Effector CD8-positive, alpha-beta T cell (primary cell): ENCODE measurements around the gene ERP29.
A peak's percentile ranks its signal among the peaks of the same experiment; 100 is the strongest.
"Not testable (repeated sequence)": the region's sequence is repeated elsewhere in the genome, so short reads cannot be mapped to it uniquely, and the experiment has no call there.

ENCODE experiments used
- DNase-seq: peaks from one replicate; lab custom pipeline; 2025; lab: John Stamatoyannopoulos, UW
- total RNA-seq, 4 experiments: gene quantifications; one replicate each; lab custom pipeline; 2026; lab: John Stamatoyannopoulos, UW

Gene ERP29
- 154 to 236 (median 181) reads per million in 4 experiments for total RNA-seq

DNA sequence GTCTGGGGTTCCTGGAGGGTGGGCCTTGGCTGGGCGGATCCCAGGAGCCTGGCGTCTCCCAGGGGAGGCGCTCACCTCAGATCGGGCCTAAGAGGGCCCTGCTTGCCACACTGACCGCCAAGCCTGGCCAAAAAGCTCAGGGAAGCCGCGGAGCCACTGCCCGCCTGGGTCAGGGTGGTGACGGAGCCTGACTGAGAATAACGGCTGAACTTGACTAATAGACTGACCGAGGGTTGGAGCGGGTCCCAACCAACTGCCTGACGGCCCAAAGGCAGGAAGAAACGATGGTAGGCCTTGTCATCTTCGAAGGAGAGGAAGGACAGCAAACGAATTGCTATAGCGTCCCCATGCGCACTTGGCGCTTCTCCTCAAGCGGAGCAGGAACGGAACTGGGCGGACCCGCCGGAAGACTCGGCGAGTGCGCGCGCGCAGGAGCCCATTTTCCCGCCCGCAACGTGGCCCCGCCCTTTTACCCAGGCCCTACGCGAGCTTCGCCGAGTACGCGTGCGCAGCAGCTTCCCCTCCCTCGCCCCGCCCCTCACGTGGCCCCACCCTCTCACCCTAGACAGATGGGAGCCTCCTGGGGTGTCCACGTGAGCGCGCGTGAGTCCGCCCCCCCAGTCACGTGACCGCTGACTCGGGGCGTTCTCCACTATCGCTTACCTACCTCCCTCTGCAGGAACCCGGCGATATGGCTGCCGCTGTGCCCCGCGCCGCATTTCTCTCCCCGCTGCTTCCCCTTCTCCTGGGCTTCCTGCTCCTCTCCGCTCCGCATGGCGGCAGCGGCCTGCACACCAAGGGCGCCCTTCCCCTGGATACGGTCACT lies at the start of gene ERP29, which contains the start of gene TMEM116:
Gene ERP29, plus strand, starts transcription at position 652 of the 826 bp plus-strand sequence. Its CDS starts 40 bp downstream, at position 692.
Gene TMEM116, minus strand, starts transcription at position 391 of the 826 bp plus-strand sequence. CDS start 7,895 bp downstream, outside the sequence.
- peak; percentile 100 for DNase-seq

DNA sequence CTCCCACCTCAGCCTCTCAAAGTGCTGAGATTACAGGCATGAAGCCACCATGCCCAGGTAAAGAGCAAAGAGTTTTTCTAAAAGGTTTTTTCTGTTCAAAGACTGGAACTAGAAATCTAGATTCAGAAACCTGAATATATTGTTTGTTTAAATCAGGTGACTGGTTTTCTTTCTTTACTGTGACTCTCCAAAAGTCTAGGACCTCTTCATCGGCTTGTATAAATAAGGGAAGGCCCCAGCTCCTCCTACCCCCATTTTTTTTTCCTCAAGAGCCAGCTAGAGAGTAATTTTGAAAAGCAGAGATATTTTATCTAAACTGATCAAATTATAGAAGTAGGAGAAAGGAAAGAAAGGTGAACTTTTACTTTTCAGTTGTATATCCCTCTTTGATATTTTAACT lies 48.3 kb upstream of the ERP29 start:
- DNase-seq: no peak

DNA sequence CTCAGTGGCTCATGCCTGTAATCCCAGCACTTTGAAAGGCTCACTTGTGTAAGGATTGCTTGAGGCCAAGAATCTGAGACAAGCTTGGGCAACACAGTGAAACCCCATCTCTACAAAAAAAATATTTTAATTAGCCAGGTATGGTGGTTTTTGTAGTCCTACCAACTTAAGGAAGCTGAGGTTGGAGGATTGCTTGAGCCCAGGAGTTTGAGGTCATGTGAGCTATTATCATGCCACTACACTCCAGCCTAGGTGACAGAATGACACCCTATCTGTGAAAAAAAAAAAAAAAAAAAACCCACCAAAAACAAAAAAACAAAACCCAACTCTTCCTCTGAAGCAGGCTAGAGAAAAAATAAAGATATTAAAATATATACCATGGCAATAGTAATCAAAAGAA lies 41.4 kb upstream of the ERP29 start:
- no peak for DNase-seq

DNA sequence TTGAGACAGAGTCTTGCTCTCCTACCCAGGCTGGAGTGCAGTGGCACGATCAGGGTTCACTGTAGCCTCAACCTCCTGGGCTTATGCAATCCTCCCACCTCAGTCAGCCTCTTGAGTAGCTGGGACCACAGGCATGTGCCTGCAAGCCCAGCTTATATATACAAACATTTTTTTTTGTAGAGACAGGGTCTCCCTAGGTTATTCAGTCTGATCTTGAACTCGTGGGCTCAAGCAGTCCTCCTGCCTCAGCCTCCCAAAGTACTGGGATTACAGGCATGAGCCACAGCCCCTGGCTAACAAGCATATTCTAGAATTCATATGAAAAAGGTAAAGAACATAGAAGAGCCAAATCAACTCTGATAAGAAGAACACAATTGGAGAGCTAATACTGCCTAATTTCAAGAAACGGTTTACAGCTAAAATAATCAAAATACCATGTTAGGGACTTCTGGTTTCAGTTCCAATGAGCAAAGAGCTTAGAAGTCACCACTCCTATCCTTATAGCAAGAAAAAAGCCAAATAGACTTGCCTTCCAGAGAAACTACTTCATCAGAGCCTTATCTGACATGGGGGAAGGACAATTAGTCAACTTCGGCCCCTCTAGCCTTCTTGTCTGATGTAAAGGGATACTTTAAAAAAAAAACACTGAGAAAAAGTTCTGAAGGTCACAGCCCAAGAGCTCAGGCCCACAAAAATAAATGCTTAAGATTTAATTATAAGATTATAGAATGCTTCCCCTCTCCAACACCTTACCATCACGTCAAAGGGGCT lies 37.9 kb upstream of the ERP29 start:
- DNase-seq: no peak

DNA sequence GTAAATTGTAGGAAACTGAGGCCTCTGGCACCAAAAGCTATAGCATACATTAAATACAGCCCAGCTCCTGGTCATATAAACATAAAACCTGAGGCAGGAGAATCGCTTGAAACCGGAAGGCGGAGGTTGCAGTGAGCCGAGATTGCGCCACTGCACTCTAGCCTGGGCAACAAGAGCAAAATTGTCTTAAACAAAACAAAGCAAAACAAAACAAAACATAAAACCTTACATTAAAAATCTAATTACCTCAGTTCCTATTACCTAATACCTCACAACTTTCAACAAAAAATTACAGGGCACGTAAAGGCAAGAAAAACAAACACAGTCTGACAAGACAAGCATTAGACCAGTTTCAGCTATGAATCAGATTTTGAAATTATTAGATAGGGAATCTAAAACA lies 36.9 kb upstream of the ERP29 start:
- no peak for DNase-seq

DNA sequence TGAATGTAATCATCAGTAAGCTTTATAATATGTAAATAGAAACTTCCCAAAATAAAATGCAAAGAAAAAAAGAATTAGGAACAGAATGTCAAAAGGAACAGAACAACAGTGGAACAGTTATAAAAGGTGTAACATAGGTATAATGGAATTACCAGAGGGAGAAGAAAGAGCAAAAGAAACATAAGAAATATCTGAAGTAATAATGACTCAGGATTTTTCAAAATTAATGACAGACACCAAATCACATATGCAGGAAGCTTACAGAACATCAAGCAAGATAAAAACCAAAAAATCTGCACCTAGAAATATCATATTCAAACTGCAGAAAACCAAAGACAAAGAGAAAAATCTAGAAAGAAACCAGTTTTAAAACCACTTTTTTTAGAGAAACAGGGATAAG lies 36.4 kb upstream of the ERP29 start:
- DNase-seq: no peak

DNA sequence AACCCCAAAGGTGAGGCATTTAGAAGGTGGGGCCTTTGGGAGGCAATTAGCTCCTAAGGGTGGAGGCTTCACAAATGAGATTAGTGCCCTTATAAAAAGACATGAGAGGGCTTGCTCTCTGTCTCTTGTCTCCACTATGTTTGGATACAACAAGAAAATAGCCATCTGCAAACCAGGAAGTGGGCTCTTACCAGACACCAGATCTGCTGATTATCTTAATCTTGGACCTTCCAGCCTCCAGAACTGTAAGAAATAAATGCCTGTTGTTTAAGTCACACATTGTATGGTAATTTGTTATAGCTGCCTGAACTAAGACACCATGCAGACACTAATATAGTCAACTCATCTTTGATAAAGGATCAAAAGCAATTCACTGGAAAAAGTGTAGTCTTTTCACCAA lies 34.7 kb upstream of the ERP29 start:
- no peak for DNase-seq

DNA sequence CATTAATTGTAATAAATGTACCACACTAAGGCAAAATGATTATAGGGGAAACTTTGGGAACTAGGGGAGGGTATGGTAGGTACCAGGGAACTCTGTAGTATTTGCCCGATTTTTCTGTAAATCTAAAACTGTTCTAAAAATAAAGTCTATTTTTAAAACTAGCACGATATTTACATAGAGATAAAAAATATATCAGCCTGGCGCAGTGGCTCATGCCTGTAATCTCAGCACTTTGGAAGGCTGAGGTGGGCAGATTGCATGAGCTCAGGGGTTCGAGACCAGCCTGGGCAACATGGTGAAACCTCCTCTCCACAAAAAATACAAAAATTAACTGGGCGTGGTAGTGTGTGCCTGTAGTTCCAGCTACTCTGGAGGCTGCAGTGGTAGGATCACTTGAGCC lies 32.6 kb upstream of the ERP29 start:
- no peak for DNase-seq

DNA sequence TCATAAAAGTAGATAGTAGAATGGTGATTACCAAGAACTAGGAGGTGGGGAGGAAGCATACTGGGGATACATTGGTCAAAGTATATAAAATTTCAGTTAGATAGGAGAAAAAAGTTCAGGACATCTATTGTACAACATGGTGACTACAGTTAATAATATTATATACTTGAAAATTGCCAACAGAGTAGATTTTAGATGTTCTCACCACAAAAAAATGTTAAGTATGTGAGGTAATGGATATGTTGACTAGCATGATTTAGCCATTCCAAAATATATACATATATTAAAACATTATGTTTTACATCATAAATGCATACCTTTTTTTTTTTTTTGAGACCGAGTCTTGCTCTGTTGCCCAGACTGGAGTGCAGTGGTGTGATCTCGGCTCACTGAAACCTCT lies 31.2 kb upstream of the ERP29 start:
- no peak for DNase-seq

DNA sequence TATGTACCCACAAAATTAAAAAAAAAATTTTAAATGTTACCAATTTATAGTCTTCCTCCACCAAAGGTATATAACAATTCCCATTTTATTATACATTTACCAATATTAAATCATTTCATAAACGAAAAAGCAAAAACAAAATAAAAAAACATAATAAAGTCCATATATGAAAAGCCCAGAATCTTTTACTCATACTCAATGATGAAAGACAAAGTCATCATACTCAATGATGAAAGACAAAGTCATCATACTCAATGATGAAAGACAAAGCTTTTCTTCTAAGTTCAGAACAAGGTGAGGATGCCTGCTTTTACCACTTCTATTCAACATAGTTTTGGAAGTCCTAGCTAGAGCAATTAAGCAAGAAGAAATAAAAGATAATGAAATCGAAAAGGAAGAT lies 28.4 kb upstream of the ERP29 start:
- DNase-seq: no peak

DNA sequence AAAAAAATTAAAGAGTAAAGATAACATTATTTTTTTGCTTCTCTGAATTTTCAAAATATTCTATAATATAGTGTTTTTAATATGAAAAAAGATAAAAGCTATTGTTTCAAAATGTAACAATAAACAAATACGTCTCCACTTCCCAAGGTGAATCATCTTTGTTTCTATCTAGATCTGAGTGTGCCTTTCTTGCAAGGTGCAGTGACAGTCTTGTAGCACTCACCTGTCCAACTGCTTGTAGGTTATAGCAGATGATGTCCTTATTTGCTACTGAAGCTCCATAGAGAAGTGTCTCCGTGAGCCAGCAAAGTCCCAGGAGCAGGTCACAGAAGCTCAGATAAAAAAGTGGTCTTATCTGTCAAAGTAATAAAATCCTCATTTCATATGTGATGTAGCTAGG lies 21.7 kb upstream of the ERP29 start:
- DNase-seq: no peak

DNA sequence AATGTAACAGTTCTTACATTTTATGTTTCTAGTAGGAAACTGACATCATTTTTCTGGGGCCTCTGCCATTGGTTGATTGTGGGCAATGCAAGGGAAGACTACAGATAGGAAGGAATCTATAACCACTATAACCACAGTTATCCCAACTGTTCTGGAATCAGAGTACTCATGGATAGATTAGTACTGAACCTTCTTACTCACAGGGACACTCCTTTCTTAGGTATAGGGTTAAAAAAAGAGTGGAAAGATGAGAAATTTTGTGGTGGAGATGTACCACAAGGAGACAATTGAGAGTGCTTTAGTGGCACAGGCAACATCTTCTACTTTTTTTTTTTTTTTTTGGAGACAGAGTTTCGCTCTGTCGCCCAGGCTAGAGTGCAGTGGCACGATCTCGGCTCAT lies 21.3 kb upstream of the ERP29 start:
- no peak for DNase-seq

DNA sequence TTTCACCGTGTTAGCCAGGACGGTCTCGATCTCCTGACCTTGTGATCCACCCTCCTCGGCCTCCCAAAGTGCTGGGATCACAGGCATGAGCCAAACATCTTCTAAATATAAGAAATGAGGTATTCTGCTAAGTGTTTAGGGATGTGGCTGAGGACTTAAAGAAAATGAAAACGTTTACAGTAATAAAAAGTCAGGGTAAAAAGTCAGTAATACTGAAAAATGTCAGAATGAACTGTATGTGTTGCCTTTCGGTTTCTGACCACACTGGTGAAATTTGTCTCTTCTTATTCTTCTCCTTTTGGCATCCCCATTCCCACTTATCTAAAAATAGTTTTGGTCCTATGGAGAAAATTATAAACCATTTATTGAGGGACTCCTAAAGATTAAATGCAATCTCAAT lies 20.8 kb upstream of the ERP29 start:
- no peak for DNase-seq

DNA sequence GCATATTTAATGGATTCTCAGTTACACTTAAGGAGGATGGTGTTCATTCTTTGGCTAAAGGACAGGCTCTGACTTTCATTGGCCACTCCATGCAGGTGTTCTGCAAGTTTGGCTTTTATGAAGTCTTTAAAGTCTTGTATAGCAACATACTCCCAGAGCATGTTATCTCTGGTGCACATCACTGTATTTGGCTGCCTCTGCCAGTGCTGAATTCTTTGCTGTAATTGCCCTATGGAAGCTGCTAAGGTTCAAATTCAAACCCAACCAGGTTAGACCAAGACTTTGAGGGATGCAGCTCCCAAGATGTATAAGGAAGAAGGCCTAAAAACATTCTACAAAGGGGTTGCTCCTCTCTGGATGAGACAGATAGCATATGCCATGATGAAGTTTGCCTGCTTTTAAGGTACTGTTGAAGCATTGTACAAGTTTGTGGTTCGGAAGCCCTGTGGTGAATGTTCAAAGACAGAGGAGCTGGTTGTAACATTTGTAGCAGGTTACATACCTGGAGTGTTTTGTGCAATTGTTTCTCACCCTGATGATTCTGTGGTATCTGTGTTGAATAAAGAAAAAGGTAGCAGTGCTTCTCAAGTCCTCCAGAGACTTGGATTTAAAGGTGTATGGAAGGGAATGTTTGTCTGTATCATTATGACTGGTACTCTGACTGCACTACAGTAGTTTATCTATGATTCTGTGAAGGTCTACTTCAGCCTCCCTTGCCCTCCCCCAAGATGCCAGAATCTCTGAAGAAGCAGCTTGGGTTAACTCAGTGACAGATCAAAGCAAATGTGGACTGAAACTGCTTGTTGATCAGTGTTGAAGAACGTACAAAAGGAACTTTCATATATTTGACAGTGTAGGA lies 19.7 kb upstream of the ERP29 start:
- DNase-seq: no peak

DNA sequence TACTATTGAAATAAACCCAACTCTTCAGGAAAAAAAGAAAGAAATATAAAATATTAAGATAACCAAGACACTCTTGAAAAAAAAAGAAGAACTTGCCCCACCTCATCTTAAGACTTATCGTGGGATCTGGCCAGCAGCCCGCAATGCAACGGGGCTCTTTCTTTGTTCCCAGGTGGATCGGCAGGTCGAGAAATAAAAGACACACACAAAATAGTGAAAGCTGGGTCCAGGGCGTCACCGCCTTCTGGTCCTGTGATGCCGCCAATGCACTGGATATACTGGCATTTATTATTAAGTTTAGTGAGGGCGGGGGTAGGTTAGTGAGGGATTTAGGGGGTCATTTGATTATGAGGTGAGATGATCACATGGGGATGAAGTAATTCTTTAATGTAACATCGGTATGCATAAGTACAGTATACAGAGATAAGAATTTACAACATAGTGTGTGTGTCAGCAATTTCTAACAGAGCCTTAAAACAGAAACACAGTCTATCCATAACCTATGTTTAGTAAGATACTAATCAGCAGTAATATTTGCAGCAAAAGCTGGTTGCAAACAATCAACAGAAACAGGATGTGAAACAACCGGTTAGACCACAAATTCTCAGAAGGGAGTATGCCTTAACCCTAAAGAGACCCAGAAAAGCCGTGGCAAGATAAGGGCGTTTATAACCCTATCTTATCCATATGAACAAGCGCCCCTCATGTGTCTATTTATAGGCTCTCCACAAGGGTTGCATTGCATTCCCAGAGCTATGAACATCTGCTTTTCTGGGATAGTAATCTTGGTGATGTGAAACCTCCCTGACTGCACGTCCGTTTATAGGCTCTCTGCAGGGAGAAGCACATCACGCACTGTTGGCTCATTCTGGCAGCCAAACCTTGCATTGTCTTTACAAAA lies 18.8 kb upstream of the ERP29 start:
- DNase-seq: not testable (repeated sequence)

DNA sequence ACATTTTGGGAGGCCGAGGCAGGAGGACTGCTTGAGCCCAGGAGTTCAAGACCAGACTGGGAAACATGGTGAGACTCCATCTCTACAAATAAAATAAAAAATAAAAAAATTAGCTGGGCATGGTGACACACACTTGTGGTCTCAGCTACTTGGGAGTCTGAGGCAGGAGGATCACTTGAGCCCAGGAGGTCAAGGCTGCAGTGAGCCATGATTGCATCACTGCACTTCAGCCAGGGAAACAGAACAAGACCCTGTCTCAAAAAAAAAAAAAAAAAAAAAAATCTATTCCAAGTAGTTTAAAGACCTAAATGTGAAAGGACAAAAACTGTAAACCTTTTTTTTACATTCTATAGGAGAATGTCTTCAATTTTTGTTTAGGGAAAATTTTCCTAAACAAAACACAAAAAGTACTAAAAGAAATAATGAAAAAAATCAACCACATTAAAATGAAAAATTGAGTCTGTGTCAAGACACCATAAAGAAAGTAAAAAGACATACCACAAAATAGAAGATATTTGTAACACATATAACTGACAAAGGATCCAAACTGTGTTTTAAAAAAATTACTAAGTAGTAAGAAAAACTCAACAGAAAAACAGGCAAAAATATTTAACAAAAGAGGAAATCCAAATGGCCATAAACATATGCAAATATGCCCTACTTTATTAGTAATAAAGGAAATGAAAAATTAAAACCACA lies 17.3 kb upstream of the ERP29 start:
- no peak for DNase-seq

DNA sequence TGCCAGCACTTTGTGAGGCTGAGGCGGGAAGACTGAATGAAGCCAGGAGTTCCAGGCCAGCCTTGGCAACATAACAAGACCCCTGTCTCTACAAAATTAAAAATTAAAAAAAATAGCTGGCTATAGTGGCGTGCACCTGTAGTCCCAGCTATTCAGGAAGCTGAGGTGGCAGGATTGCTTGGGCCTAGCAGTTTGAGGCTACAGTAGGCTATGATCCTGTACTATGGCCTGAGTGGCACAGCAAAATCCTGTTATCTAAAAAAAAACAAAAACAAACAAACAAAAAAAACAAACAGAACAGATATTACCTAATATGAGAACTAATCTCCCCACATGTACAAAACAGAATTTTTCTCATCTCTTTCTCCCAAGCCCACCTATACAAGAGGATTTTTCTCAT lies 15.9 kb upstream of the ERP29 start:
- DNase-seq: no peak

DNA sequence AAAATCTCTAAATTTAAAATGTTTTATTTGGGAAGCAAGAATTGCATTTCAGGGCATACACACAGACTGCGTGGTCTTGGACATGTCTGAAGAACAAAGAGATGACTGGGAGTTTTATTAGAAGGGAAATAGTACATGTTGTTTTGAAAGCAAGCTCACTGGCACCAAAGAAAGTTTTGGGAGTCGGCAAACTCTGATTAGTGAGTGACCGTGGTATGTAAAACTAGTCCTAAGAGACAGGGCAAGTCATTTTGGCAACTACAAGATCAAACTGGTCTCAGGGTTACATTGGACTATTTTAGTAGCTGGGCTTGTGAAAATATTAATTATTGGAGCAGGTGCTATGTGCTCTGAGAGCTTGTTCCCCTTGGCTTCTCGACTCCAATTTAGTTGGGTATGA lies 15.2 kb upstream of the ERP29 start:
- DNase-seq: no peak

DNA sequence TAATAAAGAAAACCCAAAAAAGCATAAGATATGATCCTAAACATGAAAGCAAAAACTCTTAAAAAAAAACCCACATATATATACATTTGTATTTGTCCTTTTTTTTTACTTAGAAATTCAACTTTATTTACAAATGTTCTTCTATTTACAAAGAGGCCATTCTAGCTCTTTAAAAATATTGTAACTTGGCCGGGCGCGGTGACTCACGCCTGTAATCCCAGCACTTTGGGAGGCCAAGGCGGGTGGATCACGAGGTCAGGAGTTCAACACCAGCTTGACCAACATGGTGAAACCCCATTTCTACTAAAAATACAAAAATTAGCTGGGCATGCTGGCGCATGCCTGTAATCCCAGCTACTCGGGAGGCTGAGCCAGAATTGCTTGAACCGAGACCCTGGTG lies 14.1 kb upstream of the ERP29 start:
- not testable (repeated sequence) for DNase-seq

DNA sequence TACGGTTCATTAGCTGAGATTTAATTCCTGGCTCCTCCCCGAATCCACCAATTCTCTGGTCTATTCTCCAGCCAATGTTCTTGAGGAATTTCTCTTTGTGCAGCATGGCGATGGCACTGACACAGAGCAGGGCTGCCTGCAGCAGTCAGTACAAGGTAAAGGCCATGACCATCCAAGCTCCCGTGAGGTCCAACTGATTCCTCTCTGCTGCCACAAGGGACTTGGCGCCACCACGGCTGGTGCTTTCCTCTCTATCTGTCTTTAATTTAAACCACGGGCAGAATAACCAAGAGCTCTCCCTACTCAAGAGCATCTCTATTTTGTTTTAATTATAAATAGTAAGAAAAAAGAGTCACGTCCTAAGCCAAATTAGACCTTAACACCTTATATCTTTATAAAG lies 12.4 kb upstream of the ERP29 start:
- DNase-seq: no peak
